DMS79 (cell line): ENCODE results near the gene MYH11.

Source experiments
- DNase-seq: peaks from one replicate; lab custom pipeline; 2025; lab: John Stamatoyannopoulos, UW

Gene MYH11

DNA sequence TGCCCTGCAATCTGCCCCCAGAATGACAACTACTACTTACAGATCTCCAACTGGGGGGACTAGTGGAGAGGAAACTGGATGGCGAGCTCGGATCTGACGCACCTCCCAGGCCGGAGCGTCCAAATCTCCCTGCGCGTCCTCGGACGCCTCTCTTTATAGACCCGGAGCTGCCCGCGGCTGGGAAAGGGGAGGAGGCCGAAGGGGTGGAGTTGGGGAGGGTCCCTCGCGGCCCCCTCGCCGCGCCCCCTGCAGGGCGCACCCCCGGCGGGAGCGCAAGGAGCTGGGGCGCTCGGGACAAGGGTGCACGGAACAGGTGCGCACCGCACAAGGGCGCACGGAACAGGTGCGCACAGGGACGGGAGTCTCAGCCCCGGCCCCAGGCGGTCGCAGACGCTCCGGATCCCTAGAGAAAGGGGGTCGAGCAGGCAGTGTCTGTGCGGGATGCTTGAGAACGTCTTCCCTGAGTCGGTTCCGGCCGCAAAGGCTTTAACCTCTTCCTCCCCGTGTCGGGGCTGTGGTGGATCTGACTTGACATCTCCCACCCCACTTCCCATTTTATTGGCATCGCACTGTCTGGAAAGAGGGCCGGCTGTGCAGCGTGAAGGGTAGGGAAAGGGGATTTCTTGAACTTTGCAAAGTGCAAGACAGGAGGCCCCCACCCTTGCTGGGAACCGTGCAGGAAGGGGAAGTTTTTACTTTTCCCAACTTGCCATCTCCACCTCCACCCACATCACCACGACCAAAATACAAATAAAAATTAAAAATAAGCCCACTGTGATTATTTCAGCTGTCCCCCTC, at the start of gene MYH11:
Gene MYH11 (minus strand): TSS at position 128 of the 798 bp plus-strand sequence. CDS start 18,776 bp downstream, outside the sequence.
- DNase-seq = no peak

DNA sequence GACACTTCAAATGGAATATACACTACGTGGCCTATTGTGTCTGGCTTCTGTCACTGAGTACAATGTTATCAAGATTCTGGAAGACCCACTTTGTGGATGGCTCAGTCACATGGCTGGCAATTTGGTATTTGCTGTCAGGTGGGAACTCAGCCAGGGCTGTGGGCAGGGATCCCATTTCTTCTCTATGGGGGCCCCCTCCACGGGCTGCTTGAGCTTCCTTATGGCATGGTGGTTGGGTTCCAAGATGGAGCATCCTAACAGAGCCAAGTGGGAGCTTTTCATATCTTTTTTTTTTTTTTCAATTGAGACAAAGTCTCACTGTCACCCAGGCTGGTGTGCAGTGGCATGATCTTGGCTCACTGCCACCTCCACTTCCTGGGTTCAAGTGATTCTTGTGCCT, 49.6 kb upstream of the MYH11 start:
- no peak for DNase-seq

DNA sequence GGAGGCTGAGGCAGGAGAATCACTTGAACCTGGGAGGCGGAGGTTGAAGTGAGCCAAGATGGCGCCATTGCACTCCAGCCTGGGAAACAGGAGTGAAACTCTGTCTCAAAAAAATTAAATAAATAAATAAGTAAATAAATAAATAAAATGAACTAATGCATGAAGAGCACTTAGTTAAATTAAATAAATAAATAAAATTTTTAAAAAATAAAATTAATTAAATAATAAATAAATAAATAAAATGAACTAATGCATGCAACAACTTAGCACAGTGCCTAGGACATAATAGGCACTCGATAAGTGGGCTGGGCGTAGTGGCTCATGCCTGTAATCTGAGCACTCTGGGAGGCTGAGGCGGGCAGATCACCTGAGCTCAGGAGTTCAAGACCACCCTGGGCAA, 47.1 kb upstream of the MYH11 start:
- DNase-seq = no peak

DNA sequence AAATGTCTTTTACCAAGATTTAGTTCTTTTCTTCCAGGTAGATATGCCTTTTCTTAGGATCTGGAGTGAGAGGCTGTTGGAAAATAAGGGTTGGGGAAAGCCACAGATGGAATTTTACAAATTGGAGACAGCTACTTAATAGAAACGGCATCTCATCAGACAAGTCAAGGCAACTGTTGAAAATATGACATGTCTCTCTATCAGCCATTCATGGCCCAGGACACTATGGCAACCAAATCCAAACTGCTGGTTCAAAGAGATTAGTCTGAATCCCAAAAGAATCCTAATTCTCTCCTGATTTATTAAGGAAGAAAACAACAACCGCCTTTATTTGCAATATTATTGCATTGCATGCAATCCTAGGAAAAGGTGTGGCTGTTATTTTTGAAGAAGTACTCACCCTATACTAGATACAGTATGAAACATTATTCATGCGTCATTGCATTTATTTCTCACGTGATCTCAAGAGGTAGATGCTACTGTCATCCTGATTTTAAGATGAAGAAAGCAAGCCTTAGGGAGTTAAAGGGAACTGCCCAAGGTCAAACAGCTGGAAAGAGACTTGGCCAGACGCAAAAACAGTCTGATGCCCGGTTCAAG, 44.2 kb upstream of the MYH11 start:
- DNase-seq = no peak

DNA sequence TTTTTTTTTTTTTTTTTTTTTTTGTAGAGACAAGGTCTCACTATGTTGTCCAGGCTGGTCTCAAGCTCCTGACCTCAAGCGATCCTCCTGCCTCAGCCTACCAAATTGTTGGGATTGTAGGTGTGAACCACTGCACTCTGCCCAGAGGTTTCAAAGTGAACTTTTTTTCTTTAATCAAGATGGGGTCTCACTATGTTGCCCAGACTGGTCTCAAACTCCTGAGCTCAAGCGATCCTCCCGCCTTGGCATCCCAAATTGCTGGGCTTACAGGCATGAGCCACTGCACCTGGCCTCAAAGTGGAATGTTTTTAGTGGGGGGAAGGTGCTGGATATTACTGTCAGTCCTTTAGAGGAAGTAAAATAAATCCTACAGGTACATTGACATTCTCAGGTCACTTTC, 43.5 kb upstream of the MYH11 start:
- no peak for DNase-seq

DNA sequence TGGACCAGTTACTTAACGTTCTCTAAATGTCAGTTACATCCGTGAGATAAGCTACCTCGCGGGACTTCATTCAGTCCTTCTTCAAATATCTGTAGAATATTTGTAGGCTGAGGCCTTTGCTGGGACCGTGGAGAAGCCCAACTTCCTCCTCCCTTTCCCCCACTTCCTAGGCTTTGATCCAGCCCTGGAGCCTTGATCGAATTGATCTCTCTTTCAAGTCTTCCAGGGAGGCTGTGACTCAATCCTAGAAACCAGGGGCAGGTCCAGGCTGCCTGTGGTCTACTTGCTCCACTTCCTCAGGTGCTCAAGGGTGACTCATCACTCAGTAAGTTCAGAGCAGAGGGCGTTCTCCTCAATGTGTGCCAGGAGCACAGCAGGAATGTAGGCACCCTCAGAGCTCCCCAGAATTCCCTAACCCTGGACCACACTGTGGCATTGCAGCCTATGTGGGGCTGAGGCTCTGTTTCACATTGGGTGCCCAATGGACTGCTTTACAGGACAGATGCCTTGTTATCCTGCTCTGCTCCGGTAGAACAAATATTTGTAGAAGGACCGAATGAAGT, 42.8 kb upstream of the MYH11 start:
- no peak for DNase-seq

DNA sequence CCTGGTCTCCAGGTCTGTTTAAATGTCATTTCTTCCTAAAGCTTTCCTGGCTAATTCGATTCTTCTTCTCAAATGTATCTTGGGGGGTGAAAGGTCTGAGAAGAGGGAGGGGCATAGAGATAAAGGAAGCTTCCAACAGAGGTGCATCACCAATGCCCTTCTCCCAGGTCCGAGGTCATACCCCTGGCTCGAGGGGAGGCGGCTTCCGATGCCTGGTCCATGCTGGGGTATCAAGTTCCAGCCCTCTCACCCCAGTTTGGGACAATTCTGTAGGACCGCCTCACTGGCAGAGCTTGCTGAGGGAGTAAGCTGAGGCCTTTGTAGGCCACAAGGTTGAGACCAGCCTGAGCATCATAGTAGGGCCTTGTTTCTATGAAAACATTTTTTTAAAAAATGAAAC, 41.8 kb upstream of the MYH11 start:
- no peak for DNase-seq

DNA sequence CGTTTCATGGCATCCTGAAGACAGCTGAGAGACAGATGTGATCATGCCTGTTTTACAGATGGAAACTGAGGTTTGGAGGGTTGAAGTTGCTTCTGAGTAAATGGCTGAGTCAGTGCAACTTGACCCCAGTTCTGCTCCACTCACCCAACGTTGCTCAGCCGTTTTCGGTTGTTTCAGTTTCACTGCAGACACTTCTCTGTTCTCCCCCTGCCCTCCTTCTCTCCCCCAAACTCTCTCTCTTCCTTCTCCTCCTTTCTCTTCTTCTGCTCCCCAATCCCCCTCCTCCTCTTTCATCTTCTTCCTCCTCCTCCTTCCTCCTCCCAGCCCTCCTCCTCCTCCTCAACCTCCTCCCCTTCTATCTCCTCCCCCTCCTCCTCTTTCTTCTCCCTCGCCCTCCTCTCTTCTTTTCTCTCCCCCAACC, 41.0 kb upstream of the MYH11 start:
- no peak for DNase-seq

DNA sequence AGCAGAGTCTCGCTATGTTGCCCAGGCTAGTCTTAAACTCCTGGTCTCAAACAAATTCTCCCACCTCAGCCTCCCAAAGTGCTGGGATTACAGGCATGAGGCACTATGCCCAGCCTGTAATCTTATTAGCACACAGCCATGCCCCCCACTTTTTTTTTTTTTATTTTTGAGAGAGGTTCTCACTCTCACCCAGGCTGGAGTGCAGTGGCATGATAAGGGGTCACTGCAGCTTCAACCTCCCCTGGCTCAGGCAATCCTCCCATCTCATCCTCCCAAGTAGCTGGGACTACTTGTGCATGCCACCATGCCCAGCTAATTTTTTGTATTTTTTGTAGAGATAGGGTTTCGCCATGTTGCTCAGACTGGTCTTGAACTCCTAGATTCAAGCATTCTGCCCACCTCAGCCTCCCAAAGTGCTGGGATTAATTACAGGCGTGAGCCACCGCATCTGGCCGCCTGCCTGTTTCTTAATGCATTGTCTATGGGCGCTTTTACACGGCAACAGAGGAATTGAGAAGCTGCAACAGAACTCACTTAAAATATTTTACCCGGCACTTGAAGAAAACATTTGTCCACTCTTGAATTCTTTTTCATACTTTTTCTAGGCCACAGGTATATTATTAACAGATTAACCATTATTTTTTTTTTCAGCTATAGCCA, 40.4 kb upstream of the MYH11 start:
- DNase-seq = no peak

DNA sequence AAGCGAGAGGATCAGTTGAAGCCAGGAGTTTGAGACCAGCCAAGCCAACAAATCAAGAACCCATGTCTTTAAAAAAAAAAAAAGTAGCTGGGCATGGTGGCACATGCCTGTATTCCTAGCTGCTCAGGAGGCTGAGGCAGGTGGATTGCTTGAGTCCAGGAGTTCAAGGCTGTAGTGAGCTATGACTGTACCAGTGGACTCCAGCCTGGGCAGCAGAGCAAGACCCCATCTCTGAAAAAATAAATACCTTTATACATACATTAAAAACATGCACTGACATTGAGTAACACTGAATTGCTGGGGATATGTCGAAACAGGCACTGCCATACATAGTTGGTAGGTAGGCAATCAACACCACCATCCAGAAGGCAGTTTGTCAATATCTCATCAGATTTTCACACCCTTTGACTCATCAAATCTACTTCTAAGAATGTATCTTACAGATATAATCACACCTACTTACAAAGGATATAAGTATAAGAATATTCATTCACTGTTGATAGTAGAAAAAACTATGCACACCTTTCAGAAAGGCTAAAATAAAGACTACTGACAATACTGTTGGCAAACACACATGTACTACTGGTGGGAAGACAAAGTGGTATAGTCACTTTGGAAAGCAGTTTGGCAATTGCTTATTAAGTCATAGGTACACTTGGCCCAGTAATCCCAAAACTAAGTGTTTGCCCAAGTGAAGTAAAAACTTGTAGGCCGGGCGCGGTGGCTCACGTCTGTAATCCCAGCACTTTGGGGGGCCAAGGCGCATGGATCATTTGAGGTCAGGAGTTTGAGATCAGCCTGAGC, 37.9 kb upstream of the MYH11 start:
- no peak for DNase-seq

DNA sequence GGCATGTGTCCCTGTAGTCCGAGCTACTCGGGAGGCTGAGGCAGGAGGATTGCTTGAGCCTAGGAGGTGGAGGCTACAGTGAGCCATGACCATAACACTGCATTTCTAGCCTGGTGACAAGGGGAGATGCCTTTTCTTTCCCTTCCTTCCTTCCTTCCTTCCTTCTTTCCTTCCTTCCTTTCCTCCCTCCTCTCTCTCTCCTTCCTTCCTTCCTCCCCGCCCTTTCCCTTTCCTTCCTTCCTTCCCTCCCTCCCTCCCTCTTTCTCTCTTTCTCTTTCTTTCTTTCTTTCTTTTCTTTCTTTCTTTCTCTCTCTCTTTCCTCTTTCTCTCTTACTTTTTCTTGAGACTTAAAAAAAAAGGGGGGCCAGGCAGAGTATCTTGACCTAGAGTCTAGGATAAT, 34.7 kb upstream of the MYH11 start:
- no peak for DNase-seq

DNA sequence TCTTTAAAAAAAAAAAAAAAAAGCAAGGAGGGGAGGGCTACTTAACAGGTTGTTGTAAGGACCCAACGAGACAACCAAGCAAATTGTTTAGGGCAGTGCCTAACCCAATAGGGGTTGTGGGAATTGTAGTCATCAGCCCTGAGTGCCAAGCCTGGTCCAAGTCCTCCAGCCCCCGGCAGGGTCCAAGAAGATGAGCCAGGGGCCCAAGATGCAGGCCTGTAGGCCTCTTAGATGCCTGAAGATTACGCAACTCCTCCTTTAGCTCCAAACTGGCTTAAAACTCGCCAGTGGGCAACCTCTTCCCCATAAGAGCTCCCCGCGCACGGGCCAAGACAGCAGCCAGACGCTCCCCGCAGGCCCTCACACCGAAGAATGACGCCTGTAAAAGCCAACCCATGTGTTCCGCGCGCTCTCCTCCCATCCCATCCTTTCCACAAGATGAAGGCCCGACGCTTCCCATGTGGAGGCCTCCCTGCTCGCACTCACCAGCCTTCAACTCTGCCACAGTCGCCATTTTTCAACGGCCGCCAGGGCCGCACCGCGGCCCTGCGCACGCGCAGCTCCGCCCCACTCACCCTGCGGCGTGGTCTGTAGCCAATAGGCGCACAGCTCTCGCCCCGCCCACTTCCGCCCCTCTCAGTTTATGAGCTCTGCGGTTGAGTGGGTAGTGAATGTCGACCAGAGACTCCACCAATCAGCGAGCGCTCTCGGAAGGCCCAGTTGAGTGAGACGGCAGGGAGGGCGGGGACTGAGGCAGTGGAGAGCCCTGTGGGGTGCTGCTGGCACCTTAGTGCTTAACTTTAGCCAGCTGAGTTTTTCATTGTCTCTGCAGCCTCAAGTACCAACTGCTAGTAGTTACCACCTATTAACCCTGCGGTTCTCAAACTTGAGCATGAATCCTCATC, 31.5 kb upstream of the MYH11 start, which contains the start of gene CEP20:
Gene CEP20 (minus strand): TSS at position 532 of the 905 bp plus-strand sequence. CDS start 18 bp downstream, at position 514.
- DNase-seq = peak; percentile 95

DNA sequence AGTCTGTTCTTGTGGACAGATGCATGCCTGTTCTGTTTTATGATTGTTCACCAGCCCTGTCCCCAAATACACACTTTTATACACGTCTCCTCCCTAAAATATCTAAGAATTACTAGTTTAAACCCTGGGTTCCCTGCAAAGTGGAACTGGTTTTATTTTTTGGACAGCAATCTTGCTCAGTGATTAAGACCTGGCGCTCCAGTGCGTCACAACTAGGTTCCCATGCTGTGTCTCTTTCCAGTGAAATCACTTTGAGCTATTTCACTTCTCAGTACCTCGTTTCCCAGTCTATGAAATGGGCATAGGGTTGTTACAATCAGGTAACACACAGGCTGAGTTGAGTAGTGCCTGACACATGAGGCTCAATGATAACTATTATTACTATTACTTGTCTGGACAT, 30.5 kb upstream of the MYH11 start:
- DNase-seq = no peak

DNA sequence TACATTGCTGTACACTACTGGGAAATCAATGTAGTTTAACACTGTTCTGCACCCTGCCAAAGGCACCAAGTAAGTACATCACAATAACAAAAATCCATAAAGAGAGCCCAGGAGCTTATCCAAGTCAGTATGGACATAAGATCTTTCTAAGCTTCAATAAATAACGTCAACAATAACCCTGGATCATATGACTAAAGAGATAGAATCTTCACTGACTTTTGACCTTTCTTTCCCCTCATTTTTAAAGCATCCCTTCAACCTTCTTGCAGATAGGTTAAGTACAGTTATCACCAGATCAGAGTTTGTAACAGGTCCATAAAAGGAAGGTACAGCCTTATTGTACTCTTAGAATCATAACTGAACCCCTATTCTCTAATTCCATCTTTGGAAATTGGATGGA, 29.2 kb upstream of the MYH11 start:
- DNase-seq = no peak

DNA sequence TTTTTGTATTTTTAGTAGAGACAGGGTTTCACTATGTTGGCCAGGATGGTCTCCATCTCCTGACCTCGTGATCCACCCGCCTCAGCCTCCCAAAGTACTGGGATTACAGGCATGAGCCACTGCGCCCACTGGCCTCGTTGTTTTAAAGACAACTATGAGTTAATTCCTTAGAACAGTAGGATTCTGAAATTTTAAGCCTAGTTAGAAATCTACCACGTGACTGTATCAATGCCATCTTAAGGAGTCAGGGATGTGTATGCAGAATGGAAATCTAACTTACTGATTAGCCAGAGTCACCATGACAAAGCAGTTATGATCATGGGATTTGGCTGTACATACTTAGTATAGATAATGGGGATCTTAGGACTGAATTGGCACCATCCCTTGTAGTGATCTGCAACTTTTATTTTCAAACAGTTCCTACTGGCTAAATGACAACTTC, 28.8 kb upstream of the MYH11 start:
- DNase-seq = no peak

DNA sequence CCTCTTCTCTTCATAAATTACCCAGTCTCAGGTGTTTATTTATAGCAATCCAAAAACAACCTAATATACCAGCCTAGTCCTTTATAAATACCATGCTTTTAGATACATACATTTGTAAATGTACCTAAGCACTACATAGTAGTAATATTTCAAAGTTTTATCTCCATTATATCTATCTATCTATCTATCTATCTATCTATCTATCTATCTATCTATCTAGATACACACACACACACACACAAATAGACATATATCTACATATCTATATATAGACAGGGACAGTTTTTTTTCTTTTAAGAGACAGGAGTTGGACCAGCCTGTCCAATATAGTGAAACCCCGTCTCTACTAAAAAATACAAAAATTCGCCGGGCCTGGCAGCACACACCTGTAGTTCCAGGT, 25.7 kb upstream of the MYH11 start:
- DNase-seq = no peak

DNA sequence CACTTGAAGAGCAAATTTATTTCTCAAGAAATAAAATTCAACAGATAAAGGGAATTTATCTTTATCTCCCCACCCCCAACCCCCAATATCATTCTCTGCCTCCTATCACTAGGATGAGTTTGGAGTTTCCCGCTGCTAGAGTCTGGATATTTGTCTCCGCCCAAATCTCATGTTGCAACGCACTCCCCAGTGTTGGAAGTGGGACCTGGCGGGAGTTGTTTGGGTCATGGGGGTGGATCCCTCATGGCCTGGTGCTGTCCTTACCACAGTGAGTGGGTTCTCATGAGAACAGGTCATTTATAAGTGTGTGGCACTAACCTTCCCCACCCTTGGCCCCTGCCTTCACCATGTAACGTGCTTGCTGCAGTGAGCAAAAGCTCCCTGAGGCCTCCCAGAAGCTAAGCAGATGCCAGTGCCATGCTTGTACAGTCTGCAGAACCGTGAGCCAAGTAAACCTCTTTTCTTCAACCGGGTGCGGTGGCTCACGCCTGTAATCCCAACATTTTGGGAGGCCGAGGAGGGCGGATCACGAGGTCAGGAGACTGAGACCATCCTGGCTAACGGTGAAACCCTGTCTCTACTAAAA, 25.1 kb upstream of the MYH11 start:
- DNase-seq = no peak

DNA sequence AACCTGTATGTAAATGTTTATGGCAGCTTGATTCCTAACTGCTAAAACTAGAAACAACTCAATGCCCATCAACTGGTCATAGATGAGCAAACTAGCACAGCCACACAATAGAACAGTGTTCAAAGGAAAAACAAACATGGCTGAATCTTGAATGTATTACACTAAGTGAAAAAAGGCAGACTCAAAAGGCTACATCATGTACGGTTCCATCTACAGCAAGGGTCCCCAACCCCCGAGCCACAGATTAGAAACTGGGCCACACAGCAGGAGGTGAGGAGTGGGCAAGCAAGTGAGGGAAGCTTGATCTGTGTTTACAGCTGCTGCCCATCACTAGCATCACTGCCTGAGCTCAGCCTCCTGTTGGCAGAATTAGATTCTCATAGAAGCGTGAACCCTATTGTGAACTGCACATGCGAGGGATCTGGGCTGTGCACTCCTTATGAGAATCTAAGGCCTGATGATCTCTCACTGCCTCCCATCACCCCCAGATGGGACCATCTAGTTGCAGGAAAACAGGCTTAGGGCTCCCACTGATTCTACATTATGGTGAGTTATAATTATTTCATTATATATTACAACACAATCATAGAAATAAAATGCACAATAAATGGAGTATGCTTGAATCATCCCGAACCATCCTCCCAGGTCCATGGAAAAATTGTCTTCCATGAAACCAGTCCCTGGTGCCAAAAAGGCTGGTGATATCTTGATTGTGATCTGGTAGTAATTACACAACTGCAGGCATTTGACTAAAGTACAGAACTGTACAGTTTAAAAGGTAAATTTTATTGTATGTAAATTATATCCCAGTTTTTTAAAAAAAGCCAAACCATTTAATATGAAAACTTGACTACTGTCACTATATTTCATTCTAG, 23.8 kb upstream of the MYH11 start:
- DNase-seq = no peak

DNA sequence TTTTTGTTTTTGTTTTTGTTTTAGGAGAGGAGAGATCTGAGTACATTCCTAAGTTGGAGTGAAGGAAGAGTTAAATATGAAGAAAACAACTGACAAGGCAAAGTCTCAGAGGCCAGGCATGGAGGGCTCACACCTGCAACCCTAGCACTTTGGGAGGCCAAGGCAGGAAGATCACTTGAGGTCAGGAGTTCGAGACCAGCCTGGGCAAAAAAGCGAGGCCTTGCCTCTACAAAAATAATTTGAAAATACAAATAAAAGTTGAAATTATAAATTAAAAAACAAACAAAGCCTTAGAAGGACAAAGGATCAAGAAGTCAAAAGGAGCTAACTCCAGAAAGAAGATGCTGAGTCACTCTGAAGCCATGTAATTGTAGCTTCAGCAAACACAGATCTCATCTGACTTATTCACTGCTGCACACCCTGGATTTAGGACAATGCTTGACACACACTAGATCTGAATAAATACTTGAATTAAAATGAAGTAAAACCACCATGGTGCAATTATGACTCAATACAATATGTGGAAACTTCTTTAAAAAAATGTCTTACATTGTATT, 22.5 kb upstream of the MYH11 start:
- DNase-seq = no peak
